GM12864 (cell line): ENCODE results near the gene RBM26.
"Not testable (repeated sequence)": the region's sequence is repeated elsewhere in the genome, so short reads cannot be mapped to it uniquely, and the experiment has no call there.

ENCODE experiments used
- DNase-seq: peaks from one replicate; pipeline ENCODE4 v3.0.0-alpha.2; 2011; ENCODE audit warnings: low read depth
- H3K4me3 ChIP-seq: 2 replicates; pipeline ENCODE4 v1.5.1; 2011; ENCODE audit warnings: mild to moderate bottlenecking, low read depth, low read length, control low read depth
- CTCF ChIP-seq: IDR thresholded peaks from 2 replicates; pipeline ENCODE4 v1.5.1; 2011; ENCODE audit warnings: low read depth, mild to moderate bottlenecking, moderate library complexity, low read length, control low read depth, inconsistent platforms; ENCODE audit errors: missing control alignments

The RBM26 gene

GRCh38 chr13:79365981-79366380 lies 40.1 kb downstream of the RBM26 start:
- H3K4me3 ChIP-seq, result no peak overlapping the region
- no peak for TF ChIP-seq CTCF
- DNase-seq, result no peak

- no peak for TF ChIP-seq CTCF
- H3K4me3 ChIP-seq, result no peak overlapping the region
- no peak for DNase-seq
Measured at GRCh38 chr13:79361299-79361698, 44.8 kb downstream of the RBM26 start.

GRCh38 chr13:79360095-79360494 lies 46.0 kb downstream of the RBM26 start:
- H3K4me3 ChIP-seq, result no peak overlapping the region
- TF ChIP-seq CTCF, result no peak
- DNase-seq, result no peak

GRCh38 chr13:79359064-79359463 lies 47.0 kb downstream of the RBM26 start:
- no peak for TF ChIP-seq CTCF
- no peak overlapping the region for H3K4me3 ChIP-seq
- no peak for DNase-seq

GRCh38 chr13:79354285-79354684 lies 51.8 kb downstream of the RBM26 start:
- no peak overlapping the region for H3K4me3 ChIP-seq
- no peak for DNase-seq
- no peak for TF ChIP-seq CTCF

- H3K4me3 ChIP-seq, result no peak overlapping the region
- no peak for DNase-seq
- no peak for TF ChIP-seq CTCF
Measured at GRCh38 chr13:79353693-79354092, 52.4 kb downstream of the RBM26 start.

GRCh38 chr13:79352107-79352506 lies 53.9 kb downstream of the RBM26 start:
- DNase-seq, result no peak
- TF ChIP-seq CTCF, result no peak
- H3K4me3 ChIP-seq, result no peak overlapping the region

- not testable (repeated sequence) for H3K4me3 ChIP-seq, DNase-seq
Measured at GRCh38 chr13:79349608-79350007, 56.4 kb downstream of the RBM26 start.
